Measurements from ENCODE around the gene KBTBD8. TPM values are rescaled to one million over a fixed set of nuclear protein-coding genes. Genes with fewer than 3 reads are reported as not detected.

KBTBD8 gene
- total and polyA plus RNA-seq, 4 donors = 0.08 to 14.2 (median 1.3) TPM

DNA sequence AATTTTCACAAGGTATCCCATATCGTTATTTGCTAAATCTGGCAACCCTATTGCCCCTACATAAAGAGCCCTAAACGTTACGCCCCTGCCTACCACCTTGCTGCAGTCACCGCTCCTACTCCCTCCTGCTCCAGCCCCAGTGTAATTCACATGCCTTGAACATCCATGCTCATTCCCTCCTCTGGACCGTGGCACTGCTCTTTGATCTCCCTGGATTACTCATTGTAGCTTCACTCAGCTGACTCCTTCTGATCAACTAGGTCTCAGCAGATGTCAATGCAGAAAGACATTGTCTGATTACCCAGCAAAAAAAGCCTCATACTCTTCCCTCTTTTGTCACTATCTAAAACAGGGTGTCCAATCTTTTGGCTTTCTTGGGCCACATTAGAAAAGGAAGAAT is 40.7 kb upstream of the KBTBD8 start:
- Histone ChIP-seq H3K36me3 (ENCODE audit: control insufficient read depth in 4 of 4, insufficient read depth in 3 of 4, low read depth in 1 of 4, low read length in 3 of 4) (no peaks in the 10 kb centered on the region), H3K9me3 (ENCODE audit: control insufficient read depth in 4 of 4, low read length in 3 of 4) (no peaks in the 10 kb centered on the region), H3K27ac (ENCODE audit: low read depth in 1 of 2, low read length in 2 of 2) (no peak overlapping the region), H3K4me1 (ENCODE audit: control insufficient read depth in 4 of 4, insufficient read depth in 4 of 4, low read length in 3 of 4) (no peaks in the 10 kb centered on the region), H3K9ac (ENCODE audit: low read depth in 1 of 2, low read length in 2 of 2) (no peak overlapping the region), H3K4me3 (ENCODE audit: low read depth in 1 of 3, low read length in 3 of 3) (no peak overlapping the region), H3K27me3 (ENCODE audit: control insufficient read depth in 4 of 4, insufficient read depth in 4 of 4, low read length in 3 of 4) (peaks cover 0 to 3% (median 0%) of the 10 kb centered on the region in 4 donors)
- 72% methylated on average over 5 of the region's 5 CpGs for WGBS
- DNase-seq (ENCODE audit: low spot score) = no peak
- TF ChIP-seq, protein P1, sequence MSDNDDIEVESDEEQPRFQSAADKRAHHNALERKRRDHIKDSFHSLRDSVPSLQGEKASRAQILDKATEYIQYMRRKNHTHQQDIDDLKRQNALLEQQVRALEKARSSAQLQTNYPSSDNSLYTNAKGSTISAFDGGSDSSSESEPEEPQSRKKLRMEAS (IDR thresholded peaks at IDR 0.05) = no peak
- no peak for TF ChIP-seq NR2F2 (IDR thresholded peaks at IDR 0.05)
- TF ChIP-seq, protein P2, sequence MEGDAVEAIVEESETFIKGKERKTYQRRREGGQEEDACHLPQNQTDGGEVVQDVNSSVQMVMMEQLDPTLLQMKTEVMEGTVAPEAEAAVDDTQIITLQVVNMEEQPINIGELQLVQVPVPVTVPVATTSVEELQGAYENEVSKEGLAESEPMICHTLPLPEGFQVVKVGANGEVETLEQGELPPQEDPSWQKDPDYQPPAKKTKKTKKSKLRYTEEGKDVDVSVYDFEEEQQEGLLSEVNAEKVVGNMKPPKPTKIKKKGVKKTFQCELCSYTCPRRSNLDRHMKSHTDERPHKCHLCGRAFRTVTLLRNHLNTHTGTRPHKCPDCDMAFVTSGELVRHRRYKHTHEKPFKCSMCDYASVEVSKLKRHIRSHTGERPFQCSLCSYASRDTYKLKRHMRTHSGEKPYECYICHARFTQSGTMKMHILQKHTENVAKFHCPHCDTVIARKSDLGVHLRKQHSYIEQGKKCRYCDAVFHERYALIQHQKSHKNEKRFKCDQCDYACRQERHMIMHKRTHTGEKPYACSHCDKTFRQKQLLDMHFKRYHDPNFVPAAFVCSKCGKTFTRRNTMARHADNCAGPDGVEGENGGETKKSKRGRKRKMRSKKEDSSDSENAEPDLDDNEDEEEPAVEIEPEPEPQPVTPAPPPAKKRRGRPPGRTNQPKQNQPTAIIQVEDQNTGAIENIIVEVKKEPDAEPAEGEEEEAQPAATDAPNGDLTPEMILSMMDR (IDR thresholded peaks at IDR 0.05; ENCODE audit: low read depth, low read length, missing input control) = no peak
- no peak for TF ChIP-seq EGR1 (IDR thresholded peaks at IDR 0.05; ENCODE audit: low read depth in 2 of 2)
- no peak for TF ChIP-seq HNF4A (conservative IDR thresholded peaks at IDR 0.05)
- TF ChIP-seq, protein P3, sequence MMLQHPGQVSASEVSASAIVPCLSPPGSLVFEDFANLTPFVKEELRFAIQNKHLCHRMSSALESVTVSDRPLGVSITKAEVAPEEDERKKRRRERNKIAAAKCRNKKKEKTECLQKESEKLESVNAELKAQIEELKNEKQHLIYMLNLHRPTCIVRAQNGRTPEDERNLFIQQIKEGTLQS (IDR thresholded peaks at IDR 0.05) = no peak
- no peak for TF ChIP-seq TAF1 (conservative IDR thresholded peaks at IDR 0.05)
- TF ChIP-seq FOXA1 (IDR thresholded peaks at IDR 0.05) = no peak
- no peak for TF ChIP-seq RAD21 (IDR thresholded peaks at IDR 0.05)
- TF ChIP-seq, protein P4, sequence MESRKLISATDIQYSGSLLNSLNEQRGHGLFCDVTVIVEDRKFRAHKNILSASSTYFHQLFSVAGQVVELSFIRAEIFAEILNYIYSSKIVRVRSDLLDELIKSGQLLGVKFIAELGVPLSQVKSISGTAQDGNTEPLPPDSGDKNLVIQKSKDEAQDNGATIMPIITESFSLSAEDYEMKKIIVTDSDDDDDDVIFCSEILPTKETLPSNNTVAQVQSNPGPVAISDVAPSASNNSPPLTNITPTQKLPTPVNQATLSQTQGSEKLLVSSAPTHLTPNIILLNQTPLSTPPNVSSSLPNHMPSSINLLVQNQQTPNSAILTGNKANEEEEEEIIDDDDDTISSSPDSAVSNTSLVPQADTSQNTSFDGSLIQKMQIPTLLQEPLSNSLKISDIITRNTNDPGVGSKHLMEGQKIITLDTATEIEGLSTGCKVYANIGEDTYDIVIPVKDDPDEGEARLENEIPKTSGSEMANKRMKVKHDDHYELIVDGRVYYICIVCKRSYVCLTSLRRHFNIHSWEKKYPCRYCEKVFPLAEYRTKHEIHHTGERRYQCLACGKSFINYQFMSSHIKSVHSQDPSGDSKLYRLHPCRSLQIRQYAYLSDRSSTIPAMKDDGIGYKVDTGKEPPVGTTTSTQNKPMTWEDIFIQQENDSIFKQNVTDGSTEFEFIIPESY (IDR thresholded peaks at IDR 0.05) = no peak
- TF ChIP-seq HNF4G (IDR thresholded peaks at IDR 0.05) = no peak
- no peak for TF ChIP-seq YY1 (IDR thresholded peaks at IDR 0.05)
- no peak for TF ChIP-seq SP1 (IDR thresholded peaks at IDR 0.05)
- no peak for TF ChIP-seq FOXA2 (IDR thresholded peaks at IDR 0.05)
- no peak for TF ChIP-seq GABPA (IDR thresholded peaks at IDR 0.05 in 1 of 2, conservative IDR thresholded peaks at IDR 0.05 in 1 of 2)
- TF ChIP-seq RXRA (IDR thresholded peaks at IDR 0.05) = no peak
- no peak for TF ChIP-seq JUND (IDR thresholded peaks at IDR 0.05)
- TF ChIP-seq, protein P5, sequence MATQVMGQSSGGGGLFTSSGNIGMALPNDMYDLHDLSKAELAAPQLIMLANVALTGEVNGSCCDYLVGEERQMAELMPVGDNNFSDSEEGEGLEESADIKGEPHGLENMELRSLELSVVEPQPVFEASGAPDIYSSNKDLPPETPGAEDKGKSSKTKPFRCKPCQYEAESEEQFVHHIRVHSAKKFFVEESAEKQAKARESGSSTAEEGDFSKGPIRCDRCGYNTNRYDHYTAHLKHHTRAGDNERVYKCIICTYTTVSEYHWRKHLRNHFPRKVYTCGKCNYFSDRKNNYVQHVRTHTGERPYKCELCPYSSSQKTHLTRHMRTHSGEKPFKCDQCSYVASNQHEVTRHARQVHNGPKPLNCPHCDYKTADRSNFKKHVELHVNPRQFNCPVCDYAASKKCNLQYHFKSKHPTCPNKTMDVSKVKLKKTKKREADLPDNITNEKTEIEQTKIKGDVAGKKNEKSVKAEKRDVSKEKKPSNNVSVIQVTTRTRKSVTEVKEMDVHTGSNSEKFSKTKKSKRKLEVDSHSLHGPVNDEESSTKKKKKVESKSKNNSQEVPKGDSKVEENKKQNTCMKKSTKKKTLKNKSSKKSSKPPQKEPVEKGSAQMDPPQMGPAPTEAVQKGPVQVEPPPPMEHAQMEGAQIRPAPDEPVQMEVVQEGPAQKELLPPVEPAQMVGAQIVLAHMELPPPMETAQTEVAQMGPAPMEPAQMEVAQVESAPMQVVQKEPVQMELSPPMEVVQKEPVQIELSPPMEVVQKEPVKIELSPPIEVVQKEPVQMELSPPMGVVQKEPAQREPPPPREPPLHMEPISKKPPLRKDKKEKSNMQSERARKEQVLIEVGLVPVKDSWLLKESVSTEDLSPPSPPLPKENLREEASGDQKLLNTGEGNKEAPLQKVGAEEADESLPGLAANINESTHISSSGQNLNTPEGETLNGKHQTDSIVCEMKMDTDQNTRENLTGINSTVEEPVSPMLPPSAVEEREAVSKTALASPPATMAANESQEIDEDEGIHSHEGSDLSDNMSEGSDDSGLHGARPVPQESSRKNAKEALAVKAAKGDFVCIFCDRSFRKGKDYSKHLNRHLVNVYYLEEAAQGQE (IDR thresholded peaks at IDR 0.05) = no peak
